Measurements from ENCODE around the gene CFAP20DC.
"Not testable (repeated sequence)": the region's sequence is repeated elsewhere in the genome, so short reads cannot be mapped to it uniquely, and the experiment has no call there.

Gene CFAP20DC

DNA sequence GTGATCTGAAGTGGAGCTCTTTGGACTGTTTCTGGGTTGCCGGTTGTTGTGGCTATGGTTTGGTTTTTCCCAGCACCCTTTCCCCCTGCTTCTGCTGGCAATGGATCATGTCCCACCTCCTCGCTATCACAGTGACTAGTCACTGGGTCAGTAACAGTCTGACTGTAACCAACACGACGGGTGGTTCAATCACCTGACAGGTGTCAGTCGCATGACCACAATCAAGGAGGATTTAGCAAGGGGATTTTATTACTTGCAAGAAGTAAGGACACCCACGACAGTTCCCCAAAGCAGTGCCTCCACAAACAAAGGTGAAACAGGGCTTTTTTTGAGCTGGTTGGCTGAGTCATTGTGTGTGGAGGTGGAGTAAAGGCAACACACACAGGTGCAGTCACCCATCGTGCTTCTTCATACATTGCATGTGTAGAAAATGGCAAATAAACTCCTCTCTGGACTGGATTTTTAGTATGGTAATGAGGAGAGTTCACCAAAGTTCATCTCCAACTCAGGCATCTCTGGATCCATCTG lies 324.4 kb downstream of the CFAP20DC start:
- DNase-seq, result no peak

DNA sequence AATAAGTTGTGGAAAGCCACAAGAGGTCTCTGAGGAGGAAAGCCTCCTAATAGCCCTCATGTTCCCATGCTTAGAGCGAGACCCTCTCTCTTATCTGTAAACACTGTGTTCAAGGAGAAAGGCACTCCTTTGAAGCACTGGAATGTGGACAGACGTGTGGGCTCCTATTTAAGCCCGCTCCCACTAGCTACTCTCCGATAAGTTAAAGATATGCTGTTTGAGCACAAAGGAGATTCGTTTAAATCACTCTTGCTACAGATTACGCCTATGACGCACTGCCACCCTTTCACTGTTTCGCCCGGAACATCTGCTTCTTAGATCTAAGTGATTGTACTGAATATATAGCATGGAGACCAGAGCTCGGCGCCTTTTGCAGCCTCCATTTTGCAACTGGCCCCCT lies 325.5 kb downstream of the CFAP20DC start:
- DNase-seq, result no peak

DNA sequence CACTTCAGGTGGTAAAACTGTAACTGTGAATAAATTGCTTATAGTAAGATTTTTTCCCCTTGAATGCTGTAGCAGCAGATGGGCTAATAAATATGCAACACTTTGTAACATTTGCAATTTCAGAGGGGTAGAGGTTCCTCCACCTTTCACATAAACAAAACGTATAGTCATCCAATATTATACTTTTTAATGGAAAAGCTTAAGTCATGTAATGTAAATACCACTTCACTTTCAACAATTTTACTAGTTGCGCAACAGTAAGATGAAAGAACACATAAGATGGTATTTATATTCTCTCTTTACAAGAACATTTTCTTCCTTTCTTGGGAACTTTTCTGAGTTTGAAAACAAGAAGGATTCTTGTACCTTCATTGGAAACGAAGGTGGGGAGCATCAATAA lies 326.7 kb downstream of the CFAP20DC start:
- no peak for DNase-seq

DNA sequence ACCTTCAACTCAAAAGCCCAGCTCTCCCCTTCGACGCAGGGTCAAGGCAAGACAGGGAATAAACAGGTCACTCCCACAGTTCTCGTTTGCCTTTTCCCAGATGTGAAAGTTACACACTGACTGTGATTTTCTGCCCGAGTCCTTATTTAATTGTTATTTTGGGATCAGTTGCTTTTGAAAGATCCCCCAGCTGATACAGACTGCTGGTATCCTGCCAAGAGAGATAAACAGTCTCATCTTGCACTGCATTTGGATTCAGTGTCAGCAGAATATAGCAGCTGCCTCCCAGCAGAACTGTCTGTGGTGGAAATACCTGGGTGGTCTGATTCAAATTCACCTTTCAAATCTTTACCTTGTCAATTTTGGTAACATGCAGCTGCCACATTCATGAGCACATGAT lies 327.3 kb downstream of the CFAP20DC start:
- no peak for DNase-seq

DNA sequence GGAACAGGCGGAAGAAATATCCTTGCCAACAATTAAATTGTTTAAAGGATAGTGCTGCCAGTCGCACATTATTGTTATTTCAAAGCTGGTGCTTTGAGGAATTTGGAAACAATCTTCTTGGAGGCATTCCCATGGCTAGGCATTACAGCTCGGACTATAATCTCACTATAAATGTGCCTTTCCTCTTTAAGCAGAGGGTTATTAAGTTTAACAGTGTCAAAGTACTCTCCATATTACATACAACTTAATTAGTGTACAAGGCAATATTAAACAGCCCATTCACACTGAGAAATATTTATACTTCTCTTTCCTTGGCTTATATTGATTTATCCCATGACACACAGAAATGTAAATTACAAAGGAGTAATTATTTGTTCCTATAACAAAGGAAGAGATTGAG lies 329.3 kb downstream of the CFAP20DC start:
- no peak for DNase-seq

DNA sequence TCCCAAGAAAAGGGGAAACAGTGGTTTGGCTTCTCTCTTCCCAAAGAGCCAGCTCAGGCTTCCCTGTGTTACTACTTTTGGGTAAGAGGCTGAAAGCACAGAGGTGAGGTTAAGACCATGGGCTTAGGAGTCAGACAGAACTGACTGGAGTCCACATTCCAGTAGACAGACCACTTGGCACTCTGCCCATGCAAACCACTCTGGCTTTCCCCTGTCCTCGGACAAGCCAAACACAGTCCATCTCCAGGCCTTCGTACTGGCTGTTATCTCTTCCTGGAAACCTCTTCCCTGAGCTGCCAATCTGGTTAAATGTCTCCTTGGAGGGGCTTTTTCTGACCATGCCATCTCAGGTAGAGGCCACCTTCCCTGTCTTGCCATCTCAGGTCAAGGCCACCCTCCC lies 330.1 kb downstream of the CFAP20DC start:
- DNase-seq, result no peak

DNA sequence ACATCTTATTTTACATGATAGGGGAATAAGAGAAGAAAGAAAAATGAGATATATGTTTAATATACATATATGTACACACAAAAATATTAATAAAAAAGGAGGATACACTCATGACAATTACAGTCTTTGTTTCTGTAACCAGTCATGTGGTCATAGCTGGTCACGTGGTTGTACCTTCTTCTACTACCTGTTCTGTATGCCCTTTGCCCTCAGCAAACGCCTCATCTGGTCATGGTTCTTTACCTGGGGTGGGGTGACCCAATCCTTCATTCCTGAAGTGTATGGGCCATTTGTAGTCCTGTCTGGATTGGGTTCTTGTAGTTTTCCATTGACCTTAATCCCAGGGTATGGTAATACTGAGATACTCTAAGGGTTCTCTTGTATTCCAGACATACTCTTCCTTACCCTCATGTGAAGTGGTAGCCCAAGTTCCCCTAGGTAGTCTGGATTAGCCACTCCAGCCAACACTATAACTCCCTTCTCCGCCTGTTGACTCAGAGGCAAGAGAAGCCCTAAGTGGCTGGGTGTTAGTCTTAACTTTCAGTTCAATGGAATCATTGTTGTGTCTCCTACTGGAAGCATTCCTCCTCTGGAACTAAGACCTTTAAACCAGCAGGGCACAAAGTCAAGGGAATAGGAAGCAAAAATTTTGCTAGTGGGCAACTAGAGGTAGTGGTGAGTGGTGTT lies 336.0 kb downstream of the CFAP20DC start:
- DNase-seq, result no peak

DNA sequence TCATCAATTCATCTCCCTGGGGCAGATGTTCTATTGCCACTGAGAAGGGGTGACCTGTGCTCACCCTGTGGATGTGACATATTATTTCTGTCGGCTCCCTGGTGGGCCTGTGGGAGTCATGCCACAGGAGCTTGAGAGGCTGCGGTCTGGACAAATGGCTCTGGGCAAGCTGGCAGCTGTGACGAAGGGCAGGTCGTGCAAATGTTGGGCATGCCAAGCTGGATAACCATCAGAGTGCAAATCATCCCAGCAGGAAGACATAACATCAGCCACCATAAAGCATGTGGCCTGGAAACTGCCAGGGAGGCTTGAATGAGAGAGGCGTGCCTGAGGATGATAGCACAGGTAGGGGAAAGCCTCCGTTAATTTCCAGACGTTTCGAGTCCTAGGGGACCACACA lies 338.0 kb downstream of the CFAP20DC start:
- DNase-seq, result no peak

DNA sequence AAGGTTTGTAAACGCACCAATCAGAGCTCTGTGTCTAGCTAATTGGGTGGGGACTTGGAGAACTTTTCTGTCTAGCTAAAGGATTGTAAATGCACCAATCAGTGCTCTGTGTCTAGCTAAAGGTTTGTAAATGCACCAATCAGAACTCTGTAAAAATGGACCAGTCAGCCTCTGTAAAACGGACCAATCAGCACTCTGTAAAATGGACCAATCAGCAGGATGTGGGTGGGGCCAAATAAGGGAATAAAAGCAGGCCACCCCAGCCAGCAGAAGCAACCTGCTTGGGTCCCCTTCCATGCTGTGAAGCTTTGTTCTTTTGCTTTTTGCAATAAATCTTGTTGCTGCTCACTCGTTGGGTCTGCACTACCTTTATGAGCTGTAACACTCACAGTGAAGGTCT lies 340.8 kb downstream of the CFAP20DC start:
- DNase-seq, result not testable (repeated sequence)

DNA sequence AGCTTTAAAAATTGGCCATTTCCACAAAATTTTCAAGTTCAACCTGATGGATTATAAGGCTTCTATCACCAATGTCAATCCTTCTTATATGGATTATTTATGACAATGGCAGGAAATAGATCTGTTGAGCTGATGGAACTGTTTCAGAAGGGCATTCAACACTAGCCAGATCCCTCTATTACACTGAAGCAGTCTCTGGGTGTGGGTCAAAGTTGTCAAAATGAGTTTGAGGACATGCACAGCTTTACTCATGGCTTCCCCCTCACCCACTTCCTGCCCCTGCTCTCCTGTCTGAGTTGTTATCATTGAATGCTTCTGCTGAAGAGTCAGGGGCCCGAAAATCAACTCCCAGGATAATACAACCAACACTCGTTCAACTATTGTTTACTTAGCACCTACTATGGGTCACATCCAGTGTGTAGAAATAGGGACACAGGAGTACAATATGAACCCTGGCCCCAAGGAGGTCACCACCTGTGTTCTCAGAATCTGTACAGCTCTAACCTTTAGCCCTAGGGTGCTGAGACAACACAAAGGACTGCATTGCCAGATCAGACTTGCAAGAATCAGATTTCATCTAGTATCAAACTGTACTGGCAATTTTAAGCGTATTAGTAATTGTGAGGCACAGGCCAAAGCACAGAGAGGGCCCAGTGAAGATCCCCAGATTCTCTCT lies 341.6 kb downstream of the CFAP20DC start:
- no peak for DNase-seq

DNA sequence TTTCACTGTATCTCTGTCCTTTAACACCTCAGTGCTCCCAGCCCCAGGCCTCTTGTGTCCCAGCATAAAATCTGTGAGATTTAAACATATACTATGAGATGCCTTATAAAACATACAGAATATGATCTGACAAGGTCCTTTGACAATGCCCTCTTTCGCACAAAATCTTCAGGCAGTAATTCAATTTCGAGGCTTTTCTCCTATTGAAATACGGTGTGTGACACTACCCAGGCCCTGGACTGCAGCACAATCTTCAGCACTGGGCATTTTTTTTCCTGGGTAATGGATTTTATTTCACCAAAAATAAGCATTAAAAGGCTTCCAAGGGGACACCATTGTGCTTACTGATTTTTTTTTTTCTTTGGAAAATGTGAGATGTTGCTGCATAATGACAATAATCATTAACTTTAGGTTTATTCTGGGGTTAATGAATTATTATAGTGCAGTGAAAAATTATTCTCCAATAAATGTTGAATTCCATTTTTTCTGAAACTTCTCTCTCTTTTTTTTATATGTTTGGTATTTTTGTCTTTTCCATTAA lies 342.4 kb downstream of the CFAP20DC start:
- no peak for DNase-seq

DNA sequence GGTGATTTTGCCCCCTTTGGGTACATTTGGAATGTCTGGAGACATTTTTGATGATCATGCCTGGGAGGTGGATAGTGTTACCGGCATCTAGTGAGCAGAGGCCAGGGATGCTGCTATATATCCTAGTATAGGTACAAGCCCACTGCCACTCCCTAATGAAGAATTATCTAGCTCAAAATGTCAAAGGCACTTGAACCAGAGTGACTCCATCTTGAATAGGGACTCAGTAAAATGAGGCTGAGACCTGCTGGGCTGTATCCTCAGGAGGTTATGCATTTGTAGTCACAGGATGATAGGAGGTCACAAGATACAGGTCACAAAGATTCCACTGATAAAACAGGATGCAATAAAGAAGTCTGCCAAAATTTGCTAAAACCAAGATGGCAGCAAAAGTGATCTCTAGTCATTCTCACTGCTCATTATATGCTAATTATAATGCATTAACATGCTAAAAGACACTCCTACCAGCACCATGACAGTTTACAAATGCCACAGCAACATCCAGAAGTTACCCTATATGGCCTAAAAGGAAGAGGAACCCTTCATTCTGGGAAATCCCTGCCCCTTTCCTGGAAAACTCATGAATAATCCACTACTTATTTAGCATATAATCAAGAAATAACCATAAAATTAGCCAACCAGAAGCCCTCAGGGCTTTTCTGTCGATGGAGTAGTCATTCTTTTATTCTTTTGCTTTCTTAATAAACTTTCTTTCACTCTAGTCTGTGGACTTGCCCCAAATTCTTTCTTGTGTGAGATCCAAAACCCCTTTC lies 343.2 kb downstream of the CFAP20DC start:
- no peak for DNase-seq

DNA sequence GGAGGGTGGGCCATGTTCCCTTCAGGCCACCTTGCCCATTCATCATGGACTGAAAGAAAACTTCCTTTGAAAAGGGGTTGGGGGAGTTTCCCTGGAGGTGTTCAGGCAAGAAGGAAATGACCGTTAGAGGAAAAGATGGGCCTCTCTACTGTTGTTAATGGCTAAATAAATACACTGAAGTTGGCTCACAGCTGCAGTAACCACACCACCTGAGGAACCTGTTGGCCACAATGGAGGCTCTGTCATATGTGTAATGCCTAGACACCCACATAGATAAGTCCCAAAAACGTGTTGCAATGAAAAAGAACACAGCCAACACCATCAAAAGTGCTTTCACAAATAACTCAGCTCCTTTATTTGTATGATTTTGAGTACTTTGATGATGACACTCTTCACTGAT lies 345.1 kb downstream of the CFAP20DC start:
- DNase-seq, result no peak

DNA sequence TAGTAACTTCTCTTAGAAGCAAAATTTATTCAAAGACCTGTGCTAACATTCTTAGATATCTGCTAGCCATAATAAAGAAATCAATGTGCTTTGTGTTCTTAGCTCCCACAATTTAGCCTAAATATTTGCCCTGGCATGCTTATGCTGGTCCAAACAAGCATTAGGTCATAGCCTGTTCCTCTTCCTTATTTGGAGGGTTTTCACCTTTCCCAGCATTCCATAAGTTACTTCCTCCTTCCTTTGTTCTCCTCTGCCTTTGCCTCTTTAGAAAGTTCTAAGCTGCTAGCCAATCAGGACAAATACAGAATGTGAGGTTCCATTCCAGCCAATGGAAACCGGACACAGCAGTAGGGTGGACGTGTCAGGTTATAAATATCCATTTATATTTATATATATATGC lies 345.5 kb downstream of the CFAP20DC start:
- not testable (repeated sequence) for DNase-seq

DNA sequence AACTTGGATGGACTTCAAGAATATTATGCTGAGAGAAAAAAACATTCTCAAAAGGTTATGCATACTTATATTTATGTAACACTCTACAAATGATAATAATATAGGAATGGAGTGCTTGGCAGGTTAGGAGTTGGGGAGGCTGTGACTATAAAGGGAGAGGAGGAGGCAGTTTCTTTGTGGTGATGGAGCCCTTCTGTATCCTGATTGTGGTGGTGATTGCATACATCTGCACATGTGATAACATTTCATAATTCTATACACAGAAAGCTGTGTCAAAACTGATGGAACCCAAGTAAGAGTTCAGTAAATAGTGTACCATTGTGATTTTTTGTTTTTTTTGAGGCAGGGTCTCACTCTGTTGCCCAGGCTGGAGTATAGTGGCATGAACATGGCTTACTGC lies 351.6 kb downstream of the CFAP20DC start:
- no peak for DNase-seq

DNA sequence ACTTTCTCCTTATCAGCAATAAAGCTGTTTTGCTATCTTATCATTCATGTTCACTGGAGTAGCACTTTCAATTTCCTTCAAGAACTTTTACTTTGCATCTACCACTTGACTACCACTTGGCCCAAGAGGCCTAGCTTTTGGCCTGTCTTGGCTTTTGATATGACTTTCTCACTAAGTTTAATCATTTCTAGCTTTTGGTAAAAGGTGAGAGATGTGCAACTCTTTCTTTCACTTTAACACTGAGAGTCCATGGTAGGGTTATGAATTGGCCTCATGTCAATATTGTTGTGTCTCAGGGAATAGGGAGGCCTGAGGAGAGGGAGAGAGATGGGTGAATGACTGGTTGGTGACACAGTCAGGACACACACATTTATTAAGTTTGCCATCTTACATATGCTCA lies 352.3 kb downstream of the CFAP20DC start:
- peak in 1 of 5 experiments; percentile 25 for DNase-seq

DNA sequence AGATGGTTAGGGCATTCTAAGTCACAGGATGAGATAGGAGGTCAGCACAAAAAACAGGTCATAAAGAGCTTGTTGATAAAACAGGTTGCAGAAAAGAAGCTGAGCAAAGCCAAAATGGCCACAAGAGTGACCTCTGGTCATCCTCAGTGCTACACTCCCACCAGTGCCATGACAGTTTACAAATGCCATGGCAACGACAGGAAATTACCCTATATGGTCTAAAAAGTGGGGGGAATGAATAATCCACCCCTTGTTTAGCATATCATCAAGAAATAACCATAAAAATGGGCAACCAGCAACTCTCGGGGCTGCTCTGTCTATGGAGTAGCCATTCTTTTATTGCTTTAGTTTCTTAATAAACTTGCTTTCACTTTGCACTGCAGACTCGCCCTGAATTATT lies 353.0 kb downstream of the CFAP20DC start:
- DNase-seq, result not testable (repeated sequence)

DNA sequence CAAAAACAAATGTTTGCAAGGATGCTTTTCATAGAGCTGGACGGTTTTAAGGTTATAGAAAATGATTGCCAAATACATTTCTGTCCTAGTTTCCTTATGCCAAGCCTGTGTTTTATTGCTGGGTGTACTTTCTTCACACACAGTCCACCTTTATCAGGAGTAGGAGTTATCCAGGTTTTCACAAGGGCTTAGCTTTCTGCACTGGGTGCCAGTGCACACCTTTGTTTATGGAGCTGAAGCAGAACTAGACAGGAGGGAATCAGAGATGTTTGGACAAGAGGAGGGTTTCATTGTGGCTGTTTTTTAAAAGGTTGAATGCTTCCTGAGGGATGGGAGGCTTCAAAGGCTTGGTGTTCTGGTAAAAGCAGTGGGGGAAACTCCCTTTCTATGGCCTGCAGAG lies 353.7 kb downstream of the CFAP20DC start:
- DNase-seq, result no peak

DNA sequence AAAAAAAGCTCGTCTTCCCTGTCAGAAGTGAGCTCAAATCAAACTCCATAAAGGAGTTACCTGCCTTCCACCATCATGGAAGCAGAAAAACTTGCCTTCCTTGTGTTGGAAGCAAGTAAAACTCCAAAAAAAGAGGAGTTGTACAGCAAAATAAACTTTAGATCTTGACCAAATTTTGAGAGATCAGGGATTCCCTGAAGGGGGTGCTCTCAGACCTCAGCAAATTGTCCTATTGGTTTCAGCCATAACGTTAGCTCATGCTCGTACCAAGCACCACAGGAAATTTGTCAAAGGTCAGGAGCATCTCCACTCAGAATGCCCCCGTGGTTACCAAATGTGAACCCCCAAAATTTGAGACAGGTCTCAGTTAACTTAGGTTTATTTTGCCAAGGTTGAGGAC lies 354.5 kb downstream of the CFAP20DC start:
- not testable (repeated sequence) for DNase-seq

DNA sequence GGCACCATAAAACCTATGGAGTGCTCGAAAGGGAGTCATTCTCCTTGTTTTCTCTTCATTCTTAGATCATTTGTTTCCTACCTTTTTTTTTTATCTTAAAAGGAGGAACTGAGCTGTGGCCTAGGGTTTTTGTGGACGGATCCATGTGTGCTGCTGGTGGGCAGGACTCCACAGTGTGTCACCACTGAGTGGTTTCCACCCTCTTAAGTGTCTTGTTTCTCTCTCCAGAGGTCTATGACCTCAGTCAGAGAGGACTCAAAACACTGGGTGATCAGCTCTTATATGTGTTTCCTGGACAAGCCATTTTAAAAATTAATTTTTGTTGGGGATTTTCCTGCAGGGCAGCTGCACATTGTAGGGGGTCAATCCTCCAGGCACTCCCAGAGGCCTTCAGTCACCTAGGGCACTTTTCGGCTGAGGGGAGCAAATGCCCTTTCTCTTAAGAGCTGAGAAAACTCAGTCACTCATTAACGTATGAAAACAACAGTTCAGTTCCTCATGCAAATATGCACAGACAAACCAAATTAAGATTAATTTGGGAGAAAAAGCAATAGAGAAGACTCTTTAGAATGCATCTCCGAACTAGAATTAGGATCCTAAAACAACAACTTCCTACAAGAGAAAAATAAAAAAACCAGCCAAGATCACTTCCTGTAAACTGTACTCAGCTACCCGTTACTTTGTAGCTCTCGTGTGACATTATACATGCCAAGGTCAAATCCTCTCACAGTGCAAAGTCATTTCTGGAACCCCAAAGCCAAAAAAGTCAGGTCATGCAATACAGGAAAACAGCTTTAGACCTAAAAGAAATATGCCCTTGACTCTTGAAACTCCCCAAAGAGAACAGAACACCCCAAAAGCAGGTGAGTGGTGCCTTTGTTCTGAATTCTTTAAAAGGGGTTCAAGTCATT lies 355.6 kb downstream of the CFAP20DC start:
- DNase-seq, result peak in 1 of 5 experiments; percentile 65

DNA sequence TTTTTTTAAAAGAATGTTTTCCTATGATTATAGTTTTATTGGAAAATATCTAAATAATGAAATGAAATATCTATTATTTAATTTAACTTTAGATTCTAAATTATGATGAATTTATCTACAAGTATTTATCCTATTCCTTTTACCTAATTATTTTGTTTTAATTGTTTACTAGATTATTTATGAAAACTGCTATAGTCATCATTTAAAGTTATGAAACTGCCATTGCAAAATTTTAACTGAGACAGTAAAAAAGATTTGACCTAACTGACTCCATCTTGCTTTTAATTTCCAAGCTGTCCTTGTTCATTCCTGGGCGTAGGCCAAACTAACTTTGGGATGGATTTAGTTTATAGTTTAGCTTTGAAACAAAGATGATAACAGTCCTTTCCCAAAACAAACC lies 357.3 kb downstream of the CFAP20DC start:
- DNase-seq, result no peak
